Karpas-422 (cell line): Measurements from ENCODE around the gene PARVB. TPM values are rescaled to one million over a fixed set of nuclear protein-coding genes. Genes with fewer than 3 reads are reported as not detected.

Experiments used
- DNase-seq: peaks from one replicate; pipeline ENCODE4 v3.0.0-alpha.2; 2015
- H2AFZ ChIP-seq: fragments of 200-600 bp; sonication (generic); 2 replicates; pipeline ENCODE4 v1.6.1; 2014; ENCODE audit warnings: antibody characterized with exemption, low read length, mixed read lengths
- H3K27ac ChIP-seq: fragments of 200-600 bp; sonication (generic); 2 replicates; pipeline ENCODE4 v1.5.1; 2014; ENCODE audit warnings: mild to moderate bottlenecking, low read length, moderate library complexity
- H3K27me3 ChIP-seq: fragments of 200-600 bp; sonication (generic); 2 replicates; pipeline ENCODE4 v1.6.1; 2014; ENCODE audit warnings: low read length, mixed read lengths
- H3K36me3 ChIP-seq: fragments of 200-600 bp; sonication (generic); 2 replicates; pipeline ENCODE4 v1.6.1; 2014; ENCODE audit warnings: low read length, mixed read lengths; ENCODE audit not compliant: insufficient read depth
- H3K4me1 ChIP-seq: fragments of 200-600 bp; sonication (generic); 2 replicates; pipeline ENCODE4 v1.6.1; 2014; ENCODE audit warnings: mild to moderate bottlenecking, low read length, mixed read lengths
- H3K4me2 ChIP-seq: fragments of 200-600 bp; sonication (generic); 2 replicates; pipeline ENCODE4 v1.6.1; 2014; ENCODE audit warnings: low read length, low read depth, mild to moderate bottlenecking; ENCODE audit not compliant: poor library complexity, severe bottlenecking
- H3K4me3 ChIP-seq: fragments of 200-600 bp; sonication (generic); 2 replicates; pipeline ENCODE4 v1.5.1; 2014; ENCODE audit warnings: mild to moderate bottlenecking, antibody characterized with exemption, low read length, mixed read lengths
- H3K79me2 ChIP-seq: fragments of 200-600 bp; sonication (generic); 2 replicates; pipeline ENCODE4 v1.6.1; 2014; ENCODE audit warnings: mild to moderate bottlenecking, low read length, mixed read lengths
- H3K9ac ChIP-seq: fragments of 200-600 bp; sonication (generic); 2 replicates; pipeline ENCODE4 v1.6.0; 2014; ENCODE audit warnings: low read length
- H3K9me2 ChIP-seq: fragments of 200-600 bp; sonication (generic), shearing (Covaris generic); replicated peaks from 2 replicates; pipeline ENCODE4 v1.6.0; 2014; ENCODE audit warnings: mild to moderate bottlenecking, low read length, moderate library complexity; ENCODE audit not compliant: insufficient read depth
- H3K9me3 ChIP-seq: fragments of 300-700, 200-600 bp; sonication (generic); 2 replicates; pipeline ENCODE4 v1.6.1; 2014; ENCODE audit warnings: low read length, mixed read lengths
- H4K20me1 ChIP-seq: fragments of 200-600 bp; sonication (generic); 2 replicates; pipeline ENCODE4 v1.6.1; 2014; ENCODE audit warnings: mild to moderate bottlenecking, antibody characterized with exemption, low read length, low read depth; ENCODE audit not compliant: insufficient read depth
- total RNA-seq: library from RNA; depleted of rRNA; stranded (reverse); fragments of >200 nt; shearing (Covaris generic); gene quantifications from 2 replicates; pipeline ENCODE4 v1.2.3, GENCODE V29; 2014; ENCODE audit warnings: low replicate concordance

PARVB gene
- total RNA-seq, 1 experiment from 2014 or later: 24.9 TPM

- Histone ChIP-seq H3K4me3 (no peak overlapping the region), H3K27me3 (no peaks in the 10 kb centered on the region), H3K79me2 (no peaks in the 10 kb centered on the region), H3K9ac (no peak overlapping the region), H3K4me2 (no peak overlapping the region), H3K36me3 (no peaks in the 10 kb centered on the region), H4K20me1 (no peaks in the 10 kb centered on the region), H3K9me3 (no peaks in the 10 kb centered on the region), H3K9me2 (no peaks in the 10 kb centered on the region), H3K27ac (no peak overlapping the region), H3K4me1 (no peaks in the 10 kb centered on the region), H2AFZ (no peak overlapping the region)
- no peak for DNase-seq
Observed at GRCh38 chr22:44159221-44159620, 135.1 kb downstream of the PARVB start.

DNA sequence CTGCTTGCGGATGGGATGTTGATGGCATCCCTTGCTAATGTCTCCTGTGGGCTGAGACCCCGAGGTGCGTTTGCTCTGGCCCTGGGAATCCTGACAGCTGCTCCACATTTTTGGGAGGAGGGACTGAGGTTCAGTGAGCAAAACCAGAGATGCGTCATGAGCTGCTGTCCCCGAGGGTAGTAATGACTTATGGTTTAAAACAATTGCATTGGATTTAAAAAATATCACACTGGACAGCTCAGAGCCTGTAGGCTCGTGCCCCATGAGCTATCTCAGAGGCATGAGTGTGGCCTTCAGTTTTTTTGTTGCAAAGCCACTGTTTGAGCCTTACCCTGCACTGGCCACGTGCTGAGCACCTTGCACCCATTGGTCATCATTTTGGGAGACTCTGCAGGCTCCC is 135.7 kb downstream of the PARVB start:
- Histone ChIP-seq H3K79me2 (no peaks in the 10 kb centered on the region), H3K9me2 (no peaks in the 10 kb centered on the region), H3K9ac (no peak overlapping the region), H3K4me2 (no peak overlapping the region), H3K4me1 (no peaks in the 10 kb centered on the region), H3K36me3 (no peaks in the 10 kb centered on the region), H3K9me3 (no peaks in the 10 kb centered on the region), H3K27me3 (no peaks in the 10 kb centered on the region), H3K27ac (no peak overlapping the region), H2AFZ (no peak overlapping the region), H3K4me3 (no peak overlapping the region), H4K20me1 (no peaks in the 10 kb centered on the region)
- no peak for DNase-seq

- Histone ChIP-seq H3K9me2 (no peaks in the 10 kb centered on the region), H3K4me3 (no peak overlapping the region), H3K9me3 (no peaks in the 10 kb centered on the region), H3K9ac (no peak overlapping the region), H3K36me3 (no peaks in the 10 kb centered on the region), H3K27me3 (no peaks in the 10 kb centered on the region), H4K20me1 (no peaks in the 10 kb centered on the region), H3K4me2 (no peak overlapping the region), H3K4me1 (no peaks in the 10 kb centered on the region), H2AFZ (no peak overlapping the region), H3K79me2 (no peaks in the 10 kb centered on the region), H3K27ac (no peak overlapping the region)
- DNase-seq: no peak
Observed at GRCh38 chr22:44160421-44160820, 136.3 kb downstream of the PARVB start.

GRCh38 chr22:44161673-44162072 is 137.6 kb downstream of the PARVB start:
- Histone ChIP-seq H3K4me2 (no peak overlapping the region), H3K79me2 (no peaks in the 10 kb centered on the region), H3K27me3 (no peaks in the 10 kb centered on the region), H3K4me3 (no peak overlapping the region), H3K9me3 (no peaks in the 10 kb centered on the region), H3K36me3 (no peaks in the 10 kb centered on the region), H3K9ac (no peak overlapping the region), H3K4me1 (no peaks in the 10 kb centered on the region), H3K9me2 (no peaks in the 10 kb centered on the region), H2AFZ (no peak overlapping the region), H4K20me1 (no peaks in the 10 kb centered on the region), H3K27ac (no peak overlapping the region)
- DNase-seq: no peak

DNA sequence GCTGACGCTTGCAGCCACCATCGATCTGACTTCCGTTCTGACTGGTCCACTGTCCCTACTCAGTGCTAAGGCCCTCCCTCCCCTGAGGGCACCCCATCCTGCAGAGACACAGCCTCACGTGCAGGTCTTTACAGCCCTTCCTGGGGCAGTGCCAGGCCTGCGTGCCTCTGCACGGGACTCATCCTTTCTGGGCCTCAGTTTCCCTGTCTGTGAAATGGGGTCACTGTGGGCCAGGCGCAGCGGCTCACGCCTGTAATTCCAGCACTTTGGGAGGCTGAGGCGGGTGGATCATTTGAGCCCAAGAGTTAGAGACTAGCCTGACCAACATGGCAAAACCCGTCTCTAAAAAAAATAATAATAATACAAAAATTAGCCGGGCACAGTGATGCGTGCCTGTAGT is 138.9 kb downstream of the PARVB start:
- Histone ChIP-seq H3K9me3 (no peaks in the 10 kb centered on the region), H3K9ac (no peak overlapping the region), H3K36me3 (no peaks in the 10 kb centered on the region), H3K4me1 (no peaks in the 10 kb centered on the region), H3K4me3 (no peak overlapping the region), H3K27ac (no peak overlapping the region), H3K9me2 (no peaks in the 10 kb centered on the region), H3K27me3 (no peaks in the 10 kb centered on the region), H4K20me1 (no peaks in the 10 kb centered on the region), H3K4me2 (no peak overlapping the region), H2AFZ (no peak overlapping the region), H3K79me2 (no peaks in the 10 kb centered on the region)
- no peak for DNase-seq

DNA sequence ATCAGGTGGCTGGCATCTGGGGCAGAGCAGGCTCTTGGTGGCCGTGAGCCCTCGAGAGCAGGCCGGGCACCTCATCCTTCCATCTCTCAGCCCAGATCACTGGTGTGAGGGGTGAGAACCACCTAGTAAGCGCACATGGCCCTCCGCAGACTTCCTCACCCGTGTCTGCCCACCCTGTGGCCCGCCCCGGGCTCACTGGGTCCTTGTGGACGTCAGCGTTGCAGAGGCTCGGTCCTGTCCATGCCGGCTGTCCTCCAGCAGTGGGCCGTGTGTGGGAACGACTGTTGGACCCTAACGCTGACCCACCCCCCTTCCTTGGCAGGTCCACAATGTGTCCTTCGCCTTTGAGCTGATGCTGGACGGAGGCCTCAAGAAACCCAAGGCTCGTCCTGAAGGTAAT is 139.4 kb downstream of the PARVB start:
- H3K27me3 ChIP-seq: no peaks in the 10 kb centered on the region
- H3K4me3 ChIP-seq: no peak overlapping the region
- no peaks in the 10 kb centered on the region for H3K9me3 ChIP-seq
- H3K4me2 ChIP-seq: no peak overlapping the region
- no peak overlapping the region for H3K9ac ChIP-seq
- no peak overlapping the region for H2AFZ ChIP-seq
- H3K9me2 ChIP-seq: no peaks in the 10 kb centered on the region
- no peaks in the 10 kb centered on the region for H3K4me1 ChIP-seq
- no peak for DNase-seq
- H3K36me3 ChIP-seq: no peaks in the 10 kb centered on the region
- H4K20me1 ChIP-seq: no peaks in the 10 kb centered on the region
- no peaks in the 10 kb centered on the region for H3K79me2 ChIP-seq
- no peak overlapping the region for H3K27ac ChIP-seq

DNA sequence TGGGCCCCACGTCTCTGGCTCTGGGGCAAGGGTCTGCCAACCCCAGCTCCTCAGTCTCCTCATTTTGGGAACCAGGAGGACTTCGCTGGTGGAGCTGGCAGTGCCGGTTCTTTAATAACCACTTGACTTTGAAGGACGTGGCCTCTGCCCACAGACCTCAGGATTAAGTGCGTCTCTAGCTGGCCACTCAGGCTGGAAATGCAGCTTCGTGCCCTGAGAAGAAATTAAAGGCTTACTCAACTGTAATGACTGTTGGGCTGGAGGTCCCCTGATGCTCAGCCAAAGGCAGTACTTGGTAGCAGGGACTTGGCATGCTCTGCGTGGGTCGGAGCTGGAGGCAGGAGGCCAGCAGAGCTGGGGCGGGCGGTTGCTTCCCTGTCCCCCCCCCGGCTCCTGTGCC is 139.9 kb downstream of the PARVB start:
- Histone ChIP-seq H3K9ac (no peak overlapping the region), H3K4me1 (no peaks in the 10 kb centered on the region), H2AFZ (no peak overlapping the region), H4K20me1 (no peaks in the 10 kb centered on the region), H3K27me3 (no peaks in the 10 kb centered on the region), H3K4me2 (no peak overlapping the region), H3K36me3 (no peaks in the 10 kb centered on the region), H3K79me2 (no peaks in the 10 kb centered on the region), H3K9me3 (no peaks in the 10 kb centered on the region), H3K27ac (no peak overlapping the region), H3K9me2 (no peaks in the 10 kb centered on the region), H3K4me3 (no peak overlapping the region)
- no peak for DNase-seq

GRCh38 chr22:44165286-44165874 is 141.3 kb downstream of the PARVB start:
- H3K4me2 ChIP-seq: no peak overlapping the region
- H3K27me3 ChIP-seq: no peaks in the 10 kb centered on the region
- DNase-seq: no peak
- no peaks in the 10 kb centered on the region for H3K9me2 ChIP-seq
- no peak overlapping the region for H3K4me3 ChIP-seq
- H3K9ac ChIP-seq: no peak overlapping the region
- no peak overlapping the region for H2AFZ ChIP-seq
- H3K27ac ChIP-seq: no peak overlapping the region
- H3K79me2 ChIP-seq: no peaks in the 10 kb centered on the region
- no peaks in the 10 kb centered on the region for H4K20me1 ChIP-seq
- H3K36me3 ChIP-seq: no peaks in the 10 kb centered on the region
- H3K9me3 ChIP-seq: no peaks in the 10 kb centered on the region
- H3K4me1 ChIP-seq: no peaks in the 10 kb centered on the region
